SK-N-SH treated with all-trans-retinoic acid at 6 μM for 48 hours (cell line): ENCODE measurements around the gene CDK14.

Source experiments
- ATAC-seq: fragments of 200-7000 bp; cut with Tn5 transposase; 3 replicates; pipeline ENCODE4 v1.9.1; 2020; ENCODE audit warnings: mild to moderate bottlenecking, moderate library complexity
- BACH2 ChIP-seq: fragments of 250-450 bp; sonication (Bioruptor Pico); IDR thresholded peaks from 2 replicates; pipeline ENCODE4 v1.9.0; 2021; ENCODE audit warnings: mild to moderate bottlenecking, borderline replicate concordance
- CREB5 ChIP-seq: fragments of 250-450 bp; sonication (Bioruptor Pico); IDR thresholded peaks from 2 replicates; pipeline ENCODE4 v1.5.1; 2020; ENCODE audit warnings: low read depth, mild to moderate bottlenecking, moderate library complexity
- ESRRG ChIP-seq: fragments of 250-450 bp; sonication (Bioruptor Pico); IDR thresholded peaks from 2 replicates; pipeline ENCODE4 v1.6.1; 2021; ENCODE audit warnings: mild to moderate bottlenecking
- ISL1 ChIP-seq: fragments of 250-450 bp; sonication (Bioruptor Pico); IDR thresholded peaks from 2 replicates; pipeline ENCODE4 v2.1.2; 2022; ENCODE audit warnings: mild to moderate bottlenecking, moderate library complexity
- OSR1 ChIP-seq: fragments of 250-450 bp; sonication (Bioruptor Pico); IDR thresholded peaks from 2 replicates; pipeline ENCODE4 v1.8.0; 2022; ENCODE audit warnings: moderate library complexity, mild to moderate bottlenecking, inconsistent platforms
- POU6F1 ChIP-seq: fragments of 250-450 bp; sonication (Bioruptor Pico); IDR thresholded peaks from 2 replicates; pipeline ENCODE4 v1.8.0; 2021; ENCODE audit warnings: low read depth, mild to moderate bottlenecking, moderate library complexity, borderline replicate concordance
- PPARA ChIP-seq: fragments of 250-450 bp; sonication (Bioruptor Pico); IDR thresholded peaks from 2 replicates; pipeline ENCODE4 v1.5.0; 2020; ENCODE audit warnings: mild to moderate bottlenecking, borderline replicate concordance
- RARB ChIP-seq: fragments of 250-450 bp; sonication (Bioruptor Pico); IDR thresholded peaks from 2 replicates; pipeline ENCODE4 v1.8.0; 2021; ENCODE audit warnings: mild to moderate bottlenecking, moderate library complexity
- TOX ChIP-seq: fragments of 250-450 bp; sonication (Bioruptor Pico); IDR thresholded peaks from 2 replicates; pipeline ENCODE4 v1.8.0; 2021; ENCODE audit warnings: mild to moderate bottlenecking, moderate library complexity, borderline replicate concordance
- ZC3H10 ChIP-seq: fragments of 250-450 bp; sonication (Bioruptor Pico); IDR thresholded peaks from 2 replicates; pipeline ENCODE4 v1.5.1; 2021; ENCODE audit warnings: mild to moderate bottlenecking, moderate library complexity
- ZFP3 ChIP-seq: fragments of 250-450 bp; sonication (Bioruptor Pico); IDR thresholded peaks from 2 replicates; pipeline ENCODE4 v1.5.0; 2020; ENCODE audit warnings: mild to moderate bottlenecking, moderate library complexity
- ZFP30 ChIP-seq: fragments of 450-650 bp; formaldehyde crosslinking; IDR thresholded peaks from 2 replicates; pipeline ENCODE4 v1.5.0; 2022; ENCODE audit warnings: mild to moderate bottlenecking, moderate library complexity
- ZNF565 ChIP-seq: fragments of 450-650 bp; formaldehyde crosslinking; conservative IDR thresholded peaks from 2 replicates; pipeline ENCODE4 v1.5.0; 2020; ENCODE audit warnings: low read depth, mild to moderate bottlenecking, moderate library complexity
- ZNF70 ChIP-seq: fragments of 450-650 bp; formaldehyde crosslinking; IDR thresholded peaks from 2 replicates; pipeline ENCODE4 v1.5.0; 2020; ENCODE audit warnings: mild to moderate bottlenecking, moderate library complexity
- ZNF8 ChIP-seq: fragments of 450-650 bp; formaldehyde crosslinking; IDR thresholded peaks from 2 replicates; pipeline ENCODE4 v1.5.0; 2020; ENCODE audit warnings: mild to moderate bottlenecking, moderate library complexity
- TF ChIP-seq, protein P1 (sequence below): fragments of 250-450 bp; sonication (Bioruptor Pico); IDR thresholded peaks from 2 replicates; pipeline ENCODE4 v1.5.1; 2021; ENCODE audit warnings: mild to moderate bottlenecking, moderate library complexity
- TF ChIP-seq, protein P2 (sequence below): fragments of 250-450 bp; sonication (Bioruptor Pico); IDR thresholded peaks from 2 replicates; pipeline ENCODE4 v1.8.0; 2020; ENCODE audit warnings: mild to moderate bottlenecking, moderate library complexity, borderline replicate concordance
- TF ChIP-seq, protein P3 (sequence below): fragments of 250-450 bp; sonication (Bioruptor Pico); IDR thresholded peaks from 2 replicates; pipeline ENCODE4 v1.5.0; 2020; ENCODE audit warnings: mild to moderate bottlenecking, moderate library complexity

Gene CDK14

GRCh38 chr7:90957883-90958282 is 361.8 kb downstream of the CDK14 start:
- TF ChIP-seq ZFP3 (no peak), POU6F1 (CRISPR knock-in tag) (no peak), PPARA (CRISPR knock-in tag) (no peak), ZNF70 (CRISPR knock-in tag) (no peak), ZC3H10 (CRISPR knock-in tag) (no peak), ZNF8 (CRISPR knock-in tag) (no peak), ZNF565 (CRISPR knock-in tag) (no peak), ESRRG (CRISPR knock-in tag) (no peak), RARB (CRISPR knock-in tag) (no peak), ZFP30 (CRISPR knock-in tag) (no peak), CREB5 (CRISPR knock-in tag) (no peak), BACH2 (CRISPR knock-in tag) (no peak), OSR1 (CRISPR knock-in tag) (no peak), TOX (CRISPR knock-in tag) (no peak)
- TF ChIP-seq, protein P1, sequence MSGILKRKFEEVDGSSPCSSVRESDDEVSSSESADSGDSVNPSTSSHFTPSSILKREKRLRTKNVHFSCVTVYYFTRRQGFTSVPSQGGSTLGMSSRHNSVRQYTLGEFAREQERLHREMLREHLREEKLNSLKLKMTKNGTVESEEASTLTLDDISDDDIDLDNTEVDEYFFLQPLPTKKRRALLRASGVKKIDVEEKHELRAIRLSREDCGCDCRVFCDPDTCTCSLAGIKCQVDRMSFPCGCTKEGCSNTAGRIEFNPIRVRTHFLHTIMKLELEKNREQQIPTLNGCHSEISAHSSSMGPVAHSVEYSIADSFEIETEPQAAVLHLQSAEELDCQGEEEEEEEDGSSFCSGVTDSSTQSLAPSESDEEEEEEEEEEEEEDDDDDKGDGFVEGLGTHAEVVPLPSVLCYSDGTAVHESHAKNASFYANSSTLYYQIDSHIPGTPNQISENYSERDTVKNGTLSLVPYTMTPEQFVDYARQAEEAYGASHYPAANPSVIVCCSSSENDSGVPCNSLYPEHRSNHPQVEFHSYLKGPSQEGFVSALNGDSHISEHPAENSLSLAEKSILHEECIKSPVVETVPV (CRISPR knock-in tag) = no peak
- TF ChIP-seq, protein P2, sequence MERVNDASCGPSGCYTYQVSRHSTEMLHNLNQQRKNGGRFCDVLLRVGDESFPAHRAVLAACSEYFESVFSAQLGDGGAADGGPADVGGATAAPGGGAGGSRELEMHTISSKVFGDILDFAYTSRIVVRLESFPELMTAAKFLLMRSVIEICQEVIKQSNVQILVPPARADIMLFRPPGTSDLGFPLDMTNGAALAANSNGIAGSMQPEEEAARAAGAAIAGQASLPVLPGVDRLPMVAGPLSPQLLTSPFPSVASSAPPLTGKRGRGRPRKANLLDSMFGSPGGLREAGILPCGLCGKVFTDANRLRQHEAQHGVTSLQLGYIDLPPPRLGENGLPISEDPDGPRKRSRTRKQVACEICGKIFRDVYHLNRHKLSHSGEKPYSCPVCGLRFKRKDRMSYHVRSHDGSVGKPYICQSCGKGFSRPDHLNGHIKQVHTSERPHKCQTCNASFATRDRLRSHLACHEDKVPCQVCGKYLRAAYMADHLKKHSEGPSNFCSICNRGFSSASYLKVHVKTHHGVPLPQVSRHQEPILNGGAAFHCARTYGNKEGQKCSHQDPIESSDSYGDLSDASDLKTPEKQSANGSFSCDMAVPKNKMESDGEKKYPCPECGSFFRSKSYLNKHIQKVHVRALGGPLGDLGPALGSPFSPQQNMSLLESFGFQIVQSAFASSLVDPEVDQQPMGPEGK (CRISPR knock-in tag) = no peak
- TF ChIP-seq, protein P3, sequence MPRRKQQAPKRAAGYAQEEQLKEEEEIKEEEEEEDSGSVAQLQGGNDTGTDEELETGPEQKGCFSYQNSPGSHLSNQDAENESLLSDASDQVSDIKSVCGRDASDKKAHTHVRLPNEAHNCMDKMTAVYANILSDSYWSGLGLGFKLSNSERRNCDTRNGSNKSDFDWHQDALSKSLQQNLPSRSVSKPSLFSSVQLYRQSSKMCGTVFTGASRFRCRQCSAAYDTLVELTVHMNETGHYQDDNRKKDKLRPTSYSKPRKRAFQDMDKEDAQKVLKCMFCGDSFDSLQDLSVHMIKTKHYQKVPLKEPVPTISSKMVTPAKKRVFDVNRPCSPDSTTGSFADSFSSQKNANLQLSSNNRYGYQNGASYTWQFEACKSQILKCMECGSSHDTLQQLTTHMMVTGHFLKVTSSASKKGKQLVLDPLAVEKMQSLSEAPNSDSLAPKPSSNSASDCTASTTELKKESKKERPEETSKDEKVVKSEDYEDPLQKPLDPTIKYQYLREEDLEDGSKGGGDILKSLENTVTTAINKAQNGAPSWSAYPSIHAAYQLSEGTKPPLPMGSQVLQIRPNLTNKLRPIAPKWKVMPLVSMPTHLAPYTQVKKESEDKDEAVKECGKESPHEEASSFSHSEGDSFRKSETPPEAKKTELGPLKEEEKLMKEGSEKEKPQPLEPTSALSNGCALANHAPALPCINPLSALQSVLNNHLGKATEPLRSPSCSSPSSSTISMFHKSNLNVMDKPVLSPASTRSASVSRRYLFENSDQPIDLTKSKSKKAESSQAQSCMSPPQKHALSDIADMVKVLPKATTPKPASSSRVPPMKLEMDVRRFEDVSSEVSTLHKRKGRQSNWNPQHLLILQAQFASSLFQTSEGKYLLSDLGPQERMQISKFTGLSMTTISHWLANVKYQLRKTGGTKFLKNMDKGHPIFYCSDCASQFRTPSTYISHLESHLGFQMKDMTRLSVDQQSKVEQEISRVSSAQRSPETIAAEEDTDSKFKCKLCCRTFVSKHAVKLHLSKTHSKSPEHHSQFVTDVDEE (CRISPR knock-in tag) = no peak
- ATAC-seq = no peak

DNA sequence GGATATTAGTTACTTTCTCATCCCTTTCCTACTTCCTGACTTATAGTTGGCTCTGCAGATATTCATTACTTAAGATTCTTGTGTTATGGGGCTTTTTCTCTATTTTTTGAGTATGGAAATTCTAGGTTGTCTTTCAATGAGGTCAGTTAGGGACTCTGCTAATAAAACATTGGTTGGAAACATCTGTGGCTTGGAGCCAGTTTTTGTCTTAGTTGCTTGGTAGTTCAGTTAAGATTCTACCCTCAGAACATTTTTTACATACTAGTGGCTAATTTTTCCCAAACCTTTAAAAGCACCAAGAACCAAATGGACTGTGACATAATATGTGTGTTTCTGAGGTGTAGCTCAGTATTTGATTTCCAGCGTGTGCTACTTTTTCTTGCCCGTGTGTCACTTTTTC is 362.5 kb downstream of the CDK14 start:
- TF ChIP-seq ZNF70 (CRISPR knock-in tag) = no peak
- peak; percentile 13; the same call in 1 of the 2 replicates for TF ChIP-seq ISL1
- no peak for TF ChIP-seq CREB5 (CRISPR knock-in tag)
- TF ChIP-seq, protein P1 (CRISPR knock-in tag) = no peak
- TF ChIP-seq ZFP30 (CRISPR knock-in tag) = no peak
- TF ChIP-seq RARB (CRISPR knock-in tag) = no peak
- ATAC-seq = peak; percentile 87
